Measurements from ENCODE around the gene PDE2A.

Gene PDE2A

GRCh38 chr11:72609045-72609444 is 65.2 kb downstream of the PDE2A start:
- DNase-seq = no peak

- DNase-seq = no peak
These were observed 66.7 kb downstream of the PDE2A start for GRCh38 chr11:72607496-72607895.

GRCh38 chr11:72606748-72607468 is 67.3 kb downstream of the PDE2A start:
- DNase-seq = no peak

- DNase-seq = no peak
These were observed 68.1 kb downstream of the PDE2A start for GRCh38 chr11:72605973-72606747.

GRCh38 chr11:72604256-72604655 is 70.0 kb downstream of the PDE2A start:
- no peak for DNase-seq

DNA sequence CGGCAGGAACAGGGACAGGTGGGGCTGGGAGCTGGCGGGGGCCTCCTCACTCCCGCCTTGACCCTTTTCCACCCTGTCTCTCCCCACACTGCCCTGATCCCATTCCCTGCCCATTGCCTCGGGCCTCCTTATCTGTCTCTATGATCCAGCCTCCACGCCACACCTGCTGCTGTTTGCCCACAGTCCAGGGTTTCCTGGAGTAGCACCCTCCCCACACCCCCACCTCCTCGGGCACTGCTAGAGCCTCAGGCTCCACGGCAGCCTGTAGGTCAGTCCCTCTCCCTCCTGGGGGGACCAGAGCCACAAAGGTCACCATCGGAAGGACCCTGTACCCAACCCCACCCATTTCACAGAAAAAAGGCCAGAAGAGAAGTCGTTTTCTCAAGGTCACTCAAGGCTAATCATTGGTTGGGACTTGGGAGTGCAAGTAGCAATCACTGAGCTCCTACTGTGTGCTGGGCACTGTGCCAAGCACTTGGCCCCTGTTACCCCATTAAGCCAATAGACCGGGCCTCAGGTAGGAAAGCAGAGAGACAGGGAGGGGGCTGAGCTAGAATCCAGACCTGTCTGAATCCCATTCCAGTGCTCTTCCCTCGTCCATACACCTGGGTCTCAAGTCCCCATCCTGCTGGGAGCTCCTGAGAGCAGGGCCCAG is 71.8 kb downstream of the PDE2A start:
- no peak for DNase-seq

DNA sequence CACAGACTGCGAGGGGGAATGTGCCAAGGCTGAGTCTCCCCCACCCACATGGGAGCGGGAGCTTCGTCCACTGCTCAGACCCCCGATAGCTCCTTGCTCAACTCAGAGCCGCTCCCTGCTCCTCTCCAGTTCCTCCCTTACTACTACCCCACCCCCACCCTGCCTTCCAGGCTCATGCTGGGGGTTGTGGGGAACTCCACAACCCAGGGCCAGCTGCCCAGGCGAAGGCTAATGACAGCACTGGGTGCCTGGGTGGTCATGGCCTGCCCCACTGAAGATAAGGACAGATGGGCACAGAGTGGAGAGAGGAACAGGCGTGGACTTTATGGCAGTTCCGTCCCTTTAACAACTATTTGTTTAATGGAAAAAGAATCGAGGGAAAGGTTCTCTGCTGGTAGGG is 73.7 kb downstream of the PDE2A start:
- no peak for DNase-seq

DNA sequence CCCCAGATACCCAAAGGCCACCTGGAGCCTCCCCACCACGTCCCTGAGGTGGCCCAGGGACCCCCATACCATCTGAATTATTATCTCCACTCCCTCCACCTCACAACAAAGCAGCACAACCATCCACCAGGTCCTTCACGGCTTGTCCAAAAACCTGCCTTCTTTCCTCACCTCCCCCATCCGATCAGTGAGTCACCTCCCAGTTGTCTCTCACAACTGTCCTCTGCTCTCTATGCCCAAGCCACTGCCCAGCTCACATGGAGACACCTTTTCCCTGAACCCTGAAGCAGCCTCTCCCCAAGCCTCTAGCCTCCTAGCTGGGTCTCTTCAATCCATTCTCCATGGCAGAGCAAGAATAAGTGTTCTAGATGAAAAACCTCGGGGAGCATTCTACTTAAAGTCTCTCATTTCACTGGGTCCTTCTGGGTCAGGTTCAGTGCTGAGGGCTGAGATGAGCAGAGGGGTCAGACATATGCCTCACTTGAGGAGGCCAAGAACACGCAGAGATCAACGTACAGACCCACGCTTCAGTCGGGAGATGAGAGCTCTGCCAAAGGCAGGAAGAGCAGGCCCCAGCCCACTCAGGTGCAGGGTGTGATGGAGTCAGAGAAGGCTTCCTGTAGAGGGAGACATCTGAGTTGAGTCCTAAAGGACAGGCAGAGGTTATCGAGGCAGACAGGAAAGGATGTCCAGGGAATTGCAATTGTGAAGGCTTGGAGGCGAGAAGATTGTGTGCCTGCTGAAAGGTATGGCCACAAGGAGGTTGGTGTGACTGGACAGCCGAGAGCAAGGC is 74.7 kb downstream of the PDE2A start:
- no peak for DNase-seq

GRCh38 chr11:72598906-72599305 is 75.3 kb downstream of the PDE2A start:
- peak; percentile 28 for DNase-seq

DNA sequence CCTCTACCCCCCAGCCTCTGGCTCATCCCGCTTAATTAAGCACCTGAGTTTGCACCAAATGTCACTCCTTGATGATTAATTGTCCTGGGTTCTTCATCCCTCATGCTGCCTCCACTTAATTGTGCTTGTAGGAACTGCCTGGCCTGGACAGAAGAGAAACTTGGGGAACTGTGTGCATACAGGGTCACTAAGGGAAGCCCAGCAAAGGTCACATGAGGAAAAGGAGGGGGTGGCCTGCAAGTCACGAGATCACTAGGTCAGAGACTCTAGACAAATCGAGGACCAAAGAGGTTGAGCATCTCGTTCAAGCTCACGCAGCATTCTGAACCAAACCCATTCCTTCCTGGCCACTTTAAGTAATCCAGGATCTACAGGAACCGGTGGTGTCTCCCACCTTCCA is 75.8 kb downstream of the PDE2A start:
- DNase-seq = no peak

GRCh38 chr11:72597721-72598120 is 76.5 kb downstream of the PDE2A start:
- no peak for DNase-seq

- DNase-seq = no peak
These were observed 78.9 kb downstream of the PDE2A start for GRCh38 chr11:72595292-72595684.

GRCh38 chr11:72594493-72595291 is 79.5 kb downstream of the PDE2A start:
- no peak for DNase-seq

DNA sequence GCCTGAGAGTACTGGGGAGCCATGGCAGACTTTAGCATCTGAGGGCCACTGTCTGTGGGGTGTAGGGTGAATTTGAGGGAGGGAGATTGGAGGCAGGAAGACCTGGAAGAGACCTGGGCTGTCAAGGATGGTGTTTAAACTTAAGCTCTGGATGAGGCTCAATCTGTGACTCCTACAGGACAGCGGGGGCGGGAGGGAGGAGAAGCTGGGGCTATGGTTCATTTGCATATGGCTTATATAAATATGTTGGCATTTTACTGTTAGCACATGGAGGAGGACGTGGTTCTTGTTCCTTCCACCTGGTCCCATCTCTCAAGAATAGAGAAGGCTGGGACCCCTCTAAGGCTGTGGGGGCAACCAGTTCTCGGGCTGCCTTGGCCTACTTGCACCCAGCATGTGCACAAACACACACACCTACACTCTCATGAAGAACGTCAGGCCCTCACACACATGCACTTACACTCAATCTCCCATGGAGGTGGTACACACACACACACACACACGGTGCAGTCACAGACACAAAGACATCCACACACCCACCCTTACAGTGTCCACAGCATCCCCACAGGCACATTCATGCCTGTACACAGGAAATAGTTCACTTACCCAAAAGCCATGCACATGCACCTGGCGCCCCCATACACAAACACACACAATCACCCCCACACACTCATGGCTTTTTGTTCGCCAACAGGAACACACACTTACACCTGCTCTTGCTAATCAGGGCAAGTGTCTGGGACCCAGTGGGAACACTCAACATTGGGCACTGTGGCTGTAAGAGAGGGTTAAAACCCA is 81.3 kb downstream of the PDE2A start:
- DNase-seq = no peak

- no peak for DNase-seq
These were observed 82.3 kb downstream of the PDE2A start for GRCh38 chr11:72591785-72592502.

GRCh38 chr11:72591023-72591422 is 83.2 kb downstream of the PDE2A start:
- DNase-seq = no peak

DNA sequence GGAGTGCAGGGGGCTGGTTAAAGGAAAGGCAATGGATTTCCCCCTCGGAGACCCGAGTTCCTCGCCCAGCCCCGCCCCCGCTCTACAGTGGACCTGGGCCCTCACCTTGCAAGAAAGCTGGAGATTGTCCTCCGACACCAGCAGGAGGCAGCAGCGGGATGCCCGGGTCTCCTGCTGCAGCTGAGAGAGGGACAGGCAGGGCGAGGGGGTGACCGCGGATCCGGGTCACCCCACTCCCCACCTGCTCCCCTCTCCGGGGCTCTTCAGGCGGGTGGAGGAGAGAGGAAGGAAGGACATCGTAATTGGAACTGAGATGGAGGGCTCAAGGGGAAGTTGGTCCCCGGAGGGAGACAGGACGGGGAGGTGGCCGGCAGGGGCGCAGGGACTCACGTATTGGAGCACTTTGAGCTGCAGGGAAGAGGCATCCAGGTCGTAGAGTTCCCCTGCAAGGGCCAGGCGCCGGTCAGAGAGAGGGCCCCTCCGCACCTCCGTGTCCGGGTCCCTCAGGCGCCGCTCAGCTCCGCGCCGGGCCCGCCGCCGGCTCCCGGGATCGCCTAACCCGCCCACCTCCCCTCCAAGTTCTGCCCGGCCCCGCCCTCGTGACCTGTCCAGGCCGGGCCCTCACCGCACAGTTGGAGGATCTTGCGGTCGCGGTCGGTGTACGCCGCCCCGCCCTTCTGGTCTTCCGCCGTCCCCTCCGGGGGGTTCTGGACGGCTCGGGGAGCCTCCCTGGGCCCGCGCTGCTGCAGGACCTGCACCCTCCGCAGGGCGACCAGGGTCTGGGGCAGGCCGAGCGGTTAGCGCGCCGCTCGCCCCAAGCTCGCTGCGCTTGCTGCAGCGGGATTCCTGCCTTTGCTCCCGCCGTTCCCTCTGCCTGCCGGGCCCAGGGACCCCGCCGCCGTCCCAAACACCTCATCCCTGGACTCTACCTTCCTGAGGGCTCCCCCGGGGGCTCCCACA is 84.1 kb downstream of the PDE2A start:
- DNase-seq = no peak

GRCh38 chr11:72588421-72589410 is 85.5 kb downstream of the PDE2A start:
- no peak for DNase-seq

Data from midbrain (tissue), 1 donor.